Esophagus squamous epithelium (tissue), 5 donors: ENCODE results near the gene ARHGAP8. TPM values are rescaled to one million over a fixed set of nuclear protein-coding genes. Genes with fewer than 3 reads are reported as not detected.
"Not testable (repeated sequence)": the region's sequence is repeated elsewhere in the genome, so short reads cannot be mapped to it uniquely, and the experiment has no call there.

Source experiments
- DNase-seq: peaks from one replicate; lab custom pipeline; 2025; lab: John Stamatoyannopoulos, UW
- H3K27ac ChIP-seq, 4 donors: fragments of 200-600 bp; sonication (generic); one replicate each; pipeline ENCODE4 v1.5.1; 2016 to 2019; ENCODE audit warnings: mild to moderate bottlenecking in 1 of 4
- H3K27me3 ChIP-seq, 4 donors: fragments of 200-600 bp; sonication (generic); 1 replicate in 3 of 4; 2 replicates in 1 of 4; pipeline versions ENCODE4 v1.5.1 to v1.6.0; 2017 to 2021; ENCODE audit warnings: antibody characterized with exemption in 1 of 4
- H3K36me3 ChIP-seq, 3 donors: fragments of 200-600 bp; sonication (generic); one replicate each; pipeline ENCODE4 v1.5.1; 2016 to 2019
- H3K4me1 ChIP-seq, 3 donors: fragments of 200-600 bp; sonication (generic); one replicate each; pipeline ENCODE4 v1.5.1; 2017 to 2019
- H3K4me3 ChIP-seq, 4 donors: fragments of 200-600 bp; sonication (generic); 1 replicate in 3 of 4; 2 replicates in 1 of 4; pipeline ENCODE4 v1.5.1; 2016 to 2019; ENCODE audit warnings: mild to moderate bottlenecking in 2 of 4, moderate library complexity in 1 of 4
- H3K9me3 ChIP-seq, 3 donors: fragments of 200-600 bp; sonication (generic); one replicate each; pipeline ENCODE4 v1.5.1; 2016 to 2019
- CTCF ChIP-seq, 6 experiments: fragments of 450-650 bp in 4 of 6; fragments of 200-600 bp in 2 of 6; sonication (generic) in 2 of 6; IDR thresholded peaks; one replicate each; pipeline ENCODE4 v1.5.1; 2016 to 2019; ENCODE audit warnings: antibody characterized with exemption in 6 of 6, mild to moderate bottlenecking in 4 of 6, moderate library complexity in 4 of 6
- POLR2A ChIP-seq, 4 donors: fragments of 450-650 bp; IDR thresholded peaks; one replicate each; pipeline ENCODE4 v1.6.1; 2017; ENCODE audit warnings: antibody characterized with exemption in 4 of 4, mild to moderate bottlenecking in 4 of 4, moderate library complexity in 3 of 4
- WGBS, 2 donors: methylation state at CpG; one replicate each; pipeline ENCODE4 v1.1.5; 2018; 5-methylcytosine and 5-hydroxymethylcytosine counted together
- intact Hi-C: fragments of 100-400 bp; cut with DNase I; formaldehyde crosslinking; loops from one replicate; pipeline ENCODE4 v1.15.0; 2022
- total RNA-seq, 4 donors: library from RNA; depleted of rRNA; stranded (reverse); fragments of >200 nt; gene quantifications; one replicate each; pipeline ENCODE4 v1.1.0, GENCODE V29; 2016
- donor health status: DM: yes; HTN: yes; CAD: no.

Gene ARHGAP8
- total RNA-seq, 4 donors from 2014 or later: 3.6 to 15.0 (median 11.5) TPM

DNA sequence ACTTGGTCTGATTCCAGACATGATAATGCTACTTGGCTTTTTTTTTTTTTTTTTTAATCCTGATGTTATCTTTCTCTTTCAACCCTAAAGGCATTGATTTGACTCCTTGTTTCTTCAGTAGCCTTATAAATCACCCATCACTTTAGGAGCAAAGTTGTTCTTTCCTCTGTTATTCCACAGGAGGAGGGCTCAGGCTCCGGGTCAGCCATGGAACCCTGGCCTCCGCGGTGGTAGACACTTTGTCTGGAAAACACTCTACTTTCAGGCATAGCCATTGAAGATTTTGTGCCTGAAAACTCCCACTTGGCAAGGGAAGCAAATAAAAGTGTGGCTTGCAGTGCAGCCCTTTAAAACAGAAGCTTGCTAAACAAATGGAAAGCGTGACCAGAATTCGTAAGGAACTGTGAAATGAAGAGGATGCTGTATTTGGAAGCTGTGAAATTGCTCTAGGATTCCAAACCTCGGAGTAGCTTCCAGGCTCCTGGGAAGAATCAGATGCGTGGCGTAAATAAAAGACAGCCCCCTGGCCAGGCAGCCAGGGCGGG, 44.9 kb downstream of the ARHGAP8 start:
- Histone ChIP-seq H3K27me3 (peaks cover 0 to 18% (median 0%) of the 10 kb centered on the region in 4 donors), H3K9me3 (no peaks in the 10 kb centered on the region), H3K4me1 (no peaks in the 10 kb centered on the region), H3K36me3 (no peaks in the 10 kb centered on the region), H3K27ac (no peak overlapping the region), H3K4me3 (no peak overlapping the region)
- no peak for DNase-seq
- intact Hi-C loops: no loop called here
- 79 to 80% methylated on average over 6 to 9 of the region's 9 CpGs for WGBS, 2 donors
- TF ChIP-seq CTCF (IDR thresholded peaks at IDR 0.05) (no peak), POLR2A (IDR thresholded peaks at IDR 0.05) (no peak)

- WGBS, 2 donors: 69 to 93% methylated on average over 5 to 11 of the region's 16 CpGs
- intact Hi-C loops: no loop called here
- DNase-seq: no peak
- H3K27ac ChIP-seq: no peak overlapping the region
- peaks cover 0 to 22% (median 0%) of the 10 kb centered on the region in 4 donors for H3K27me3 ChIP-seq
- H3K4me1 ChIP-seq: no peaks in the 10 kb centered on the region
- H3K9me3 ChIP-seq: no peaks in the 10 kb centered on the region
- no peak overlapping the region for H3K4me3 ChIP-seq
- no peaks in the 10 kb centered on the region for H3K36me3 ChIP-seq
- TF ChIP-seq CTCF (IDR thresholded peaks at IDR 0.05) (no peak), POLR2A (IDR thresholded peaks at IDR 0.05) (no peak)
These were observed 46.9 kb downstream of the ARHGAP8 start for GRCh38 chr22:44799077-44799945.

DNA sequence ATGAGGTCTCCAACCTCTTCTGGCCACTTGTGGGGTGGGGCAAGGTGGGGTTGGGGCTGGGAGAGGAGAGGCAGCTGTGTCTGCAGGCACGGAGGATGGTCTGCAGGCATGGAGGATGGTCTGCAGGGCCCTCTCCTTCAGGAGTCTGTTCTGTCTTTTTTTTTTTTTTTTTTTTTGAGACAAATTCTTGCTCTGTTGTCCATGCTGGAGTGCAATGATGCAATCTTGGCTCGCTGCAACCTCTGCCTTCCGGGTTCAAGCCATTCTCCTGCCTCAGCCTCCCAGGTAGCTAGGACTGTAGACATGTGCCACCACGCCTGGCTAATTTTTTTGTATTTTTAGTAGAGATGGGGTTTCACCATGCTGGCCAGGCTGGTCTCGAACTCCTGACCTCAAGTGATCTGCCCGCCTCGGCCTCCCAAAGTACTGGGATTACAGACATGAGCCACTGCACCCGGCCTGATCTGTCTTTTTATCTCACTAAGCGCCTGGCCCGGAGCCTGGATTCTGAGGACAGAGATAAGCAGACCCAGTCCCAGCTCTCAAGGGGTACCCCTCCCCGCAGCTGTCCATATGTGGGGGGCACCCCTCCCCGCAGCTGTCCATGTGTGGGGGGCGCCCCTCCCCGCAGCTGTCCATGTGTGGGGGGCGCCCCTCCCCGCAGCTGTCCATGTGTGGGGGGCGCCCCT, 47.7 kb downstream of the ARHGAP8 start:
- H3K4me1 ChIP-seq, intact Hi-C loops, H3K36me3 ChIP-seq, H3K27ac ChIP-seq, DNase-seq, H3K4me3 ChIP-seq, H3K9me3 ChIP-seq: not testable (repeated sequence)
- WGBS, 2 donors: 68 to 70% methylated on average over 2 to 8 of the region's 17 CpGs
- H3K27me3 ChIP-seq: peaks cover 0 to 22% (median 0%) of the 10 kb centered on the region in 4 donors

DNA sequence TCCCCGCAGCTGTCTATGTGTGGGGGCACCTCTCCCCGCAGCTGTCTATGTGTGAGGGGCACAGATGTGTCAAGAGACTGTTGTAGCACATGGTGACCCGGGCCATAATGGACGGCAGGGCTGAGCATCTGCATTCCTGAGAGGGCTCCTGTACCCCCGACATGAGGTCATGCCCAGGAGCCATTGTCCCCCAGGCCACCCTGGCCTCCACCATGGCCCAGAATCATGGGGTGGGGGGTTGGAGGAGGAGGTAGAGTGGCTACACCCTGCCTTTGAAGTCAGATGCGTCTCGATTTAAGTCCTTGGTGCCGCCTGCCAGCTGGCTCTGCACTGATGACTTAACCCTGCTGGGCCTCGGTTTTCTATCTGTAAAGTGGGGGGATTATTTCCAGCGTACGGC, 49.1 kb downstream of the ARHGAP8 start:
- WGBS, 2 donors: 53% methylated on average over 3 of the region's 11 CpGs
- Histone ChIP-seq H3K4me3 (no peak overlapping the region), H3K4me1 (no peaks in the 10 kb centered on the region), H3K9me3 (no peaks in the 10 kb centered on the region), H3K36me3 (no peaks in the 10 kb centered on the region), H3K27ac (no peak overlapping the region), H3K27me3 (peaks cover 0 to 13% (median 0%) of the 10 kb centered on the region in 4 donors)
- DNase-seq: no peak
- intact Hi-C loops: no loop called here
- TF ChIP-seq POLR2A (IDR thresholded peaks at IDR 0.05) (no peak), CTCF (IDR thresholded peaks at IDR 0.05) (no peak)

DNA sequence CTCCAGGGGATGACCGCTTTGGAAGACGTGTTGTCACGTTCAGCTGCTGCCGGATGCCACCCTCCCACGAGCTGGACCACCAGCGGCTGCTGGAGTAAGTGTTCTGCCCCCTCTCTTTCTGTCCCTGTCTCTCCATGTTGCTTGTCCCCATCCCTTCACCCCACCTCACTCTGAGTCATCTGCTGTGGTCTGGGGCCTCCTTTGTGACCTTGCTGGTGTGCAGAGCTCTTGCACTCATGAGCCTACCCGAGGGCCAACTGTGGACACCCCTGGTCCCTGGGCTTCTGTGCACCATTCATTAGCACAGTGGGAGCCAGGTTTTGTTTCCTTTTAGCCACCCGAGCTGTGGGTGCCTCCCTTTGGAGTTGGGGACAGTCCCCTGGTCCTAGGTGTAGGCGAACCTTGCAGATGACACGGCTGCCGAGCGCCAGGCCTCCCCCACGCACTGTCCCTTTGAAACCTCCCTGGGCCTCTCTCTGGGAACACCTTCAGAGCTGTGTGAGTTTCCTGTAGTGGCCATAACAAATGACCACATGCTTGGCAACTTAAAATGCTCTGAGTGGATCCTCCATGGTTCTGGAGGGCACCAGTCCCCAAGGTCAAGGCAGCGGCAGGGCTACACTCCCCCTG, 49.8 kb downstream of the ARHGAP8 start:
- TF ChIP-seq CTCF (IDR thresholded peaks at IDR 0.05) (no peak), POLR2A (IDR thresholded peaks at IDR 0.05) (no peak)
- intact Hi-C loops: no loop called here
- no peak for DNase-seq
- Histone ChIP-seq H3K9me3 (no peaks in the 10 kb centered on the region), H3K4me1 (no peaks in the 10 kb centered on the region), H3K36me3 (no peaks in the 10 kb centered on the region), H3K27ac (no peak overlapping the region), H3K27me3 (peaks cover 0 to 13% (median 0%) of the 10 kb centered on the region in 4 donors), H3K4me3 (no peak overlapping the region)
- WGBS, 2 donors: 63 to 81% methylated on average over 5 to 8 of the region's 14 CpGs
